H9 (cell line): ENCODE results near the gene TBC1D22A. TPM values are rescaled to one million over a fixed set of nuclear protein-coding genes. Genes with fewer than 3 reads are reported as not detected.

Source experiments
- DNase-seq: peaks from one replicate; pipeline ENCODE4 v3.0.0-alpha.2; 2017
- H2AFZ ChIP-seq: one replicate; pipeline ENCODE4 v1.6.1; 2013; ENCODE audit warnings: mild to moderate bottlenecking, low read length, control low read depth, moderate library complexity
- H2AK5ac ChIP-seq: 2 replicates; pipeline ENCODE4 v1.6.1; 2013; ENCODE audit warnings: low read length, control low read depth, mixed read lengths; ENCODE audit not compliant: insufficient read length
- H2BK120ac ChIP-seq: one replicate; pipeline ENCODE4 v1.6.1; 2013; ENCODE audit warnings: low read depth, mild to moderate bottlenecking, low read length, control low read depth, inconsistent platforms; ENCODE audit not compliant: poor library complexity, severe bottlenecking
- H2BK12ac ChIP-seq: 2 replicates; pipeline ENCODE4 v1.6.1; 2013; ENCODE audit warnings: low read length, control low read depth, mixed read lengths, low read depth; ENCODE audit not compliant: insufficient read length
- H2BK15ac ChIP-seq: 2 replicates; pipeline ENCODE4 v1.6.1; 2013; ENCODE audit warnings: low read depth, low read length, control low read depth
- H2BK20ac ChIP-seq: one replicate; pipeline ENCODE4 v1.6.1; 2013; ENCODE audit warnings: low read depth, mild to moderate bottlenecking, low read length, control low read depth, inconsistent platforms; ENCODE audit not compliant: poor library complexity, severe bottlenecking
- H2BK5ac ChIP-seq: 2 replicates; pipeline ENCODE4 v1.6.1; 2013; ENCODE audit warnings: low read length, control low read depth, mixed read lengths; ENCODE audit not compliant: insufficient read length
- H3K14ac ChIP-seq: 2 replicates; pipeline ENCODE4 v1.6.1; 2013; ENCODE audit warnings: low read length, control low read depth; ENCODE audit not compliant: insufficient read depth
- H3K18ac ChIP-seq: 2 replicates; pipeline ENCODE4 v1.6.1; 2013; ENCODE audit warnings: low read depth, mild to moderate bottlenecking, mixed read lengths, low read length, control low read depth; ENCODE audit not compliant: insufficient read length
- H3K23ac ChIP-seq: 2 replicates; pipeline ENCODE4 v1.6.1; 2013; ENCODE audit warnings: low read length, control low read depth, mixed read lengths, low read depth; ENCODE audit not compliant: insufficient read length
- H3K23me2 ChIP-seq: 2 replicates; pipeline ENCODE4 v1.6.1; 2013; ENCODE audit warnings: low read depth, mild to moderate bottlenecking, mixed read lengths, low read length, control low read depth; ENCODE audit not compliant: insufficient read length, poor library complexity, severe bottlenecking
- H3K27ac ChIP-seq: 2 replicates; pipeline ENCODE4 v1.5.1; 2013; ENCODE audit warnings: low read length, control low read depth, mixed read lengths, low read depth; ENCODE audit not compliant: insufficient read length
- H3K27me3 ChIP-seq: 2 replicates; pipeline ENCODE4 v1.6.1; 2013; ENCODE audit warnings: low read length, control low read depth, inconsistent platforms; ENCODE audit not compliant: insufficient read depth
- H3K4ac ChIP-seq: 2 replicates; pipeline ENCODE4 v1.6.1; 2013; ENCODE audit warnings: low read depth, mild to moderate bottlenecking, control low read depth, inconsistent platforms, low read length, moderate library complexity
- H3K4me1 ChIP-seq: 2 replicates; pipeline ENCODE4 v1.6.1; 2013; ENCODE audit warnings: low read length, control low read depth, inconsistent platforms; ENCODE audit not compliant: insufficient read depth
- H3K4me2 ChIP-seq: 2 replicates; pipeline ENCODE4 v1.6.1; 2013; ENCODE audit warnings: low read length, control low read depth, mixed read lengths; ENCODE audit not compliant: insufficient read length, insufficient read depth
- H3K56ac ChIP-seq: 2 replicates; pipeline ENCODE4 v1.6.1; 2013; ENCODE audit warnings: low read depth, mild to moderate bottlenecking, mixed read lengths, low read length, control low read depth; ENCODE audit not compliant: insufficient read length
- H3K79me1 ChIP-seq: 2 replicates; pipeline ENCODE4 v1.6.1; 2013; ENCODE audit warnings: low read depth, mild to moderate bottlenecking, moderate library complexity, low read length, control low read depth, inconsistent platforms; ENCODE audit not compliant: insufficient read depth, poor library complexity, severe bottlenecking
- H3K79me2 ChIP-seq: 2 replicates; pipeline ENCODE4 v1.6.1; 2013; ENCODE audit warnings: low read length, control low read depth, inconsistent platforms; ENCODE audit not compliant: insufficient read depth
- H3K9ac ChIP-seq: 2 replicates; pipeline ENCODE4 v1.6.1; 2013; ENCODE audit warnings: low read length, control low read depth, mixed read lengths; ENCODE audit not compliant: insufficient read length; ENCODE audit errors: extremely low read depth
- H3K9me3 ChIP-seq: one replicate; pipeline ENCODE4 v1.6.1; 2013; ENCODE audit warnings: low read depth, low read length, inconsistent platforms; ENCODE audit not compliant: control insufficient read depth
- H3T11ph ChIP-seq: one replicate; pipeline ENCODE4 v1.6.1; 2013; ENCODE audit warnings: mild to moderate bottlenecking, low read length, control low read depth, inconsistent platforms
- H4K20me1 ChIP-seq: one replicate; pipeline ENCODE4 v1.6.1; 2013; ENCODE audit not compliant: control insufficient read depth, insufficient read length, insufficient read depth
- H4K5ac ChIP-seq: 2 replicates; pipeline ENCODE4 v1.6.1; 2013; ENCODE audit warnings: low read depth, mild to moderate bottlenecking, mixed read lengths, low read length, control low read depth; ENCODE audit not compliant: insufficient read length
- H4K8ac ChIP-seq: replicated peaks from 2 replicates; pipeline ENCODE4 v1.6.1; 2013; ENCODE audit warnings: low read length, control low read depth, mixed read lengths, low read depth; ENCODE audit not compliant: insufficient read length
- H4K91ac ChIP-seq: 2 replicates; pipeline ENCODE4 v1.6.1; 2013; ENCODE audit warnings: low read depth, mild to moderate bottlenecking, moderate library complexity, mixed read lengths, low read length, control low read depth; ENCODE audit not compliant: insufficient read length
- H3K27ac Mint-ChIP-seq, 3 experiments: 2 replicates in 2 of 3; 3 replicates in 1 of 3; pipeline ENCODE4 v1.8.0; 2020 to 2021; ENCODE audit warnings: mixed read lengths in 3 of 3, mild to moderate bottlenecking in 1 of 3, moderate library complexity in 1 of 3
- H3K27me3 Mint-ChIP-seq: 2 replicates; pipeline ENCODE4 v1.8.0; 2021; ENCODE audit warnings: low read depth, mild to moderate bottlenecking, moderate library complexity, mixed read lengths
- H3K36me3 Mint-ChIP-seq, 3 experiments: 2 replicates in 2 of 3; 3 replicates in 1 of 3; pipeline ENCODE4 v1.8.0; 2020 to 2021; ENCODE audit warnings: low read depth in 3 of 3, mixed read lengths in 3 of 3; ENCODE audit not compliant: insufficient read depth in 1 of 3
- H3K4me1 Mint-ChIP-seq, 2 experiments: 2 replicates each; pipeline ENCODE4 v1.8.0; 2020; ENCODE audit warnings: mixed read lengths in 2 of 2
- H3K4me3 Mint-ChIP-seq, 2 experiments: 2 replicates in 1 of 2; 3 replicates in 1 of 2; pipeline ENCODE4 v1.8.0; 2020 to 2021; ENCODE audit warnings: mild to moderate bottlenecking in 2 of 2, mixed read lengths in 2 of 2, moderate library complexity in 1 of 2
- H3K9me3 Mint-ChIP-seq, 2 experiments: 2 replicates in 1 of 2; 3 replicates in 1 of 2; pipeline ENCODE4 v1.8.0; 2020; ENCODE audit warnings: mild to moderate bottlenecking in 2 of 2, mixed read lengths in 2 of 2, moderate library complexity in 1 of 2
- WGBS: extraction: QIAGEN DNeasy Blood & Tissue Kit; methylation state at CpG from one replicate; pipeline ENCODE4 v1.1.7; 2013; ENCODE audit warnings: missing lambda C conversion rate, low lambda C conversion rate, mixed read lengths; ENCODE audit not compliant: insufficient read length; ENCODE audit errors: extremely low coverage; 5-methylcytosine and 5-hydroxymethylcytosine counted together
- total RNA-seq: library from RNA; stranded (reverse); gene quantifications from 2 replicates; pipeline ENCODE4 v1.2.1, GENCODE V29; 2021
- TF ChIP-seq, protein P1 (sequence below): fragments of 200-600 bp; sonication (generic); conservative IDR thresholded peaks from 3 replicates; pipeline ENCODE4 v1.8.0; 2021; ENCODE audit warnings: antibody characterized with exemption, mild to moderate bottlenecking

TBC1D22A gene
- total RNA-seq, 1 experiment from 2014 or later, result 20.8 TPM

DNA sequence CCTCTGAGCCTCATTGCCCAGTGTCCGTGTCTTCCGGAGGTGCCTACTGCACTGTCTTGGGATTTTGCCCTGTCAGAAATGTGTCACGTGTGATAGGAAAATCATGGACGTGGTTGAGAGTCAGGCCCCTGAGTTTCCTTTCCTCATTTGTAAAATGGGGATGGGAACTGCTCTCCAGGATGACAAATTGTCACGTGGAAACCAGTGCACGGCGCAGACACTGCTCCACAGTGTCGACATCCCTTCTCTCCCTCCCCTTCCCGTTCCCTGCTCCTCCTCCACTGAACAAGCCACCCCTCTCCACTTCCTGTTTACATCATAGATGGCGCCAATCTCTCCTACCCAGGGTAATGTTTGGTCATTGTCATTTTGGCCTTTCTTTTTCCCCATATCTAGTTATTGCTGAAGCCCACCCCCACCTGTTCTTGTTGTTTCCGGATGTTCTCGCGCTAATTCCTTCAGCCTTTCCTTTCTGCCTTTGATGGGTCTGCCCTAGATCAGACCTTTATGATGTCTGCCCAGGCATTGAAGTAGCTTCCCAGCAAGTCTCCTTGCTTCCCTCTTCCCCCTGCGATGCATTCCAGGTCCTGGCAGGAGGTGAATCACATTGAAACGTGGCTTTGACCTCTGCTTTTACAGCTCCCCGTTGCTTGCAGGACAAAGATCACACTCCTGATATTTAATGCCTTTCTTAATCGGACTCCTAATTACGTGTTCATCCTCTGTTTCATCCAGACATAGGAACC lies 91.8 kb downstream of the TBC1D22A start:
- Histone ChIP-seq H3K4ac (no peak overlapping the region), H2BK20ac (no peak overlapping the region), H3K79me1 (no peaks in the 10 kb centered on the region), H3K79me2 (no peaks in the 10 kb centered on the region), H2BK15ac (no peak overlapping the region), H3K23me2 (no peaks in the 10 kb centered on the region), H3K56ac (no peak overlapping the region), H3K27ac (no peak overlapping the region), H3K27me3 (no peaks in the 10 kb centered on the region), H2AK5ac (no peak overlapping the region), H4K20me1 (no peaks in the 10 kb centered on the region), H2AFZ (no peak overlapping the region), H2BK120ac (no peak overlapping the region), H3K9me3 (no peaks in the 10 kb centered on the region), H2BK5ac (no peak overlapping the region), H4K91ac (no peak overlapping the region), H3T11ph (no peak overlapping the region), H3K4me1 (peaks cover 5% of the 10 kb centered on the region; the same call in 1 of the 2 replicates), H4K8ac (no peak overlapping the region), H4K5ac (no peak overlapping the region), H3K14ac (no peak overlapping the region), H3K18ac (no peak overlapping the region), H3K23ac (no peak overlapping the region), H3K4me2 (no peak overlapping the region), H3K9ac (no peak overlapping the region), H2BK12ac (no peak overlapping the region)
- Mint-ChIP-seq H3K4me3 (no peak overlapping the region), H3K27ac (peak overlapping the region; percentile 22 to 60 (median 56); a peak in 6 of 7 replicates), H3K4me1 (peaks cover 14 to 22% of the 10 kb centered on the region in 2 experiments), H3K27me3 (no peaks in the 10 kb centered on the region), H3K9me3 (peaks cover 4 to 10% of the 10 kb centered on the region in 2 experiments), H3K36me3 (peaks cover 9 to 20% (median 18%) of the 10 kb centered on the region in 3 experiments; a peak in 6 of 7 replicates)
- no peak for DNase-seq
- TF ChIP-seq, protein P1, sequence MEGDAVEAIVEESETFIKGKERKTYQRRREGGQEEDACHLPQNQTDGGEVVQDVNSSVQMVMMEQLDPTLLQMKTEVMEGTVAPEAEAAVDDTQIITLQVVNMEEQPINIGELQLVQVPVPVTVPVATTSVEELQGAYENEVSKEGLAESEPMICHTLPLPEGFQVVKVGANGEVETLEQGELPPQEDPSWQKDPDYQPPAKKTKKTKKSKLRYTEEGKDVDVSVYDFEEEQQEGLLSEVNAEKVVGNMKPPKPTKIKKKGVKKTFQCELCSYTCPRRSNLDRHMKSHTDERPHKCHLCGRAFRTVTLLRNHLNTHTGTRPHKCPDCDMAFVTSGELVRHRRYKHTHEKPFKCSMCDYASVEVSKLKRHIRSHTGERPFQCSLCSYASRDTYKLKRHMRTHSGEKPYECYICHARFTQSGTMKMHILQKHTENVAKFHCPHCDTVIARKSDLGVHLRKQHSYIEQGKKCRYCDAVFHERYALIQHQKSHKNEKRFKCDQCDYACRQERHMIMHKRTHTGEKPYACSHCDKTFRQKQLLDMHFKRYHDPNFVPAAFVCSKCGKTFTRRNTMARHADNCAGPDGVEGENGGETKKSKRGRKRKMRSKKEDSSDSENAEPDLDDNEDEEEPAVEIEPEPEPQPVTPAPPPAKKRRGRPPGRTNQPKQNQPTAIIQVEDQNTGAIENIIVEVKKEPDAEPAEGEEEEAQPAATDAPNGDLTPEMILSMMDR, result no peak
- WGBS, result no CpG with 5 or more reads among the region's 18 CpGs
